Kidney (tissue), 14 donors: ENCODE data around the gene CEP95. TPM values are rescaled to one million over a fixed set of nuclear protein-coding genes. Genes with fewer than 3 reads are reported as not detected.

Source experiments
- DNase-seq, 5 donors: peaks; one replicate each; pipeline ENCODE4 v3.0.0-alpha.2; 2013 to 2020
- FAIRE-seq: peaks from 2 replicates; lab custom pipeline; 2012; peaks lifted over from hg19 to GRCh38; lab: Jason Lieb, UNC
- H3K27ac ChIP-seq, 2 donors: one replicate each; pipeline ENCODE4 v1.7.0; 2013; ENCODE audit warnings: low read depth in 2 of 2, low read length in 2 of 2, inconsistent platforms in 1 of 2
- H3K27me3 ChIP-seq: one replicate; pipeline ENCODE4 v1.7.1; 2013; ENCODE audit warnings: low read length, inconsistent platforms; ENCODE audit not compliant: control insufficient read depth, insufficient read depth
- H3K36me3 ChIP-seq, 3 donors: one replicate each; pipeline versions ENCODE4 v1.7.0 to v1.7.1; 2013; ENCODE audit warnings: low read length in 3 of 3, control low read depth in 1 of 3, inconsistent platforms in 1 of 3; ENCODE audit not compliant: insufficient read depth in 3 of 3, control insufficient read depth in 2 of 3
- H3K4me1 ChIP-seq, 3 donors: one replicate each; pipeline versions ENCODE4 v1.7.0 to v1.7.1; 2013; ENCODE audit warnings: low read length in 3 of 3, inconsistent platforms in 1 of 3, low read depth in 1 of 3; ENCODE audit not compliant: control insufficient read depth in 2 of 3, insufficient read depth in 2 of 3
- H3K4me3 ChIP-seq, 3 donors: one replicate each; pipeline versions ENCODE4 v1.7.0 to v1.8.1; 2013; ENCODE audit warnings: low read length in 3 of 3, control low read depth in 1 of 3, inconsistent platforms in 1 of 3
- H3K9ac ChIP-seq, 3 donors: one replicate each; pipeline versions ENCODE4 v1.7.0 to v1.7.1; 2013; ENCODE audit warnings: low read length in 3 of 3, control low read depth in 1 of 3, inconsistent platforms in 1 of 3
- H3K9me3 ChIP-seq, 3 donors: one replicate each; pipeline versions ENCODE4 v1.7.0 to v1.7.1; 2013; ENCODE audit warnings: low read length in 3 of 3, control low read depth in 1 of 3, inconsistent platforms in 1 of 3; ENCODE audit not compliant: control insufficient read depth in 2 of 3, insufficient read depth in 1 of 3
- CTCF ChIP-seq: IDR thresholded peaks from 3 replicates; pipeline ENCODE4 v1.5.1; 2012; ENCODE audit warnings: mild to moderate bottlenecking, moderate library complexity, borderline replicate concordance; ENCODE audit not compliant: insufficient read depth; ENCODE audit errors: extremely low read depth
- intact Hi-C: fragments of 100-400 bp; cut with DNase I; formaldehyde crosslinking; loops from one replicate; pipeline ENCODE4 v1.11.1; 2022
- polyA plus RNA-seq: library from polyadenylated mRNA; stranded (reverse); fragments of 350-450 nt; fragmentation: Illumina TruSeq; extraction: RNeasy Lipid Tissue Mini Kit (QIAGEN cat#74804); gene quantifications from one replicate; pipeline ENCODE4 v1.2.3, GENCODE V29; 2014; ENCODE audit warnings: low read depth, low replicate concordance; ENCODE audit not compliant: insufficient read depth
- total RNA-seq: library from RNA; stranded (reverse); fragmentation: NEBNext Ultra II Directional; extraction: Animal tissue kit (Norgen Biotek cat#: 25700); gene quantifications from one replicate; pipeline ENCODE4 v1.2.1, GENCODE V29; 2021
- donor health status: control.
- donor health status: control.
- donor health status: control.
- donor health status: control.
- donor health status: control.
- donor health status: DM: yes; HTN: yes; CAD: no.
- donor health status: Normal renal cell carcinoma (clear cell type).

The CEP95 gene
- total and polyA plus RNA-seq, 2 donors from 2014 or later = 25.3 to 49.3 TPM

GRCh38 chr17:64500862-64501765 is 5.7 kb upstream of the CEP95 start:
- no peaks in the 10 kb centered on the region for H3K27me3 ChIP-seq
- no peak for TF ChIP-seq CTCF
- no peak overlapping the region for H3K9ac ChIP-seq
- DNase-seq = no peak
- H3K4me1 ChIP-seq = peaks cover 0 to 24% (median 16%) of the 10 kb centered on the region in 3 donors
- intact Hi-C loops = no loop called here
- H3K4me3 ChIP-seq = no peak overlapping the region
- no peaks in the 10 kb centered on the region for H3K9me3 ChIP-seq
- H3K27ac ChIP-seq = no peak overlapping the region
- peaks cover 47 to 68% (median 51%) of the 10 kb centered on the region in 3 donors for H3K36me3 ChIP-seq
- no peak for FAIRE-seq

- Histone ChIP-seq H3K4me3 (no peak overlapping the region), H3K27ac (no peak overlapping the region), H3K9ac (no peak overlapping the region), H3K9me3 (no peaks in the 10 kb centered on the region), H3K4me1 (peaks cover 0 to 23% (median 16%) of the 10 kb centered on the region in 3 donors), H3K36me3 (peaks cover 47 to 68% (median 51%) of the 10 kb centered on the region in 3 donors), H3K27me3 (no peaks in the 10 kb centered on the region)
- no peak for DNase-seq
- TF ChIP-seq CTCF = no peak
- intact Hi-C loops = no loop called here
- FAIRE-seq = no peak
Observed at GRCh38 chr17:64502021-64502420, 4.8 kb upstream of the CEP95 start.

- no peak for TF ChIP-seq CTCF
- H3K9ac ChIP-seq = peak overlapping the region in 1 of 3 donors; percentile 23
- no peak for DNase-seq
- intact Hi-C loops = no loop called here
- H3K27me3 ChIP-seq = no peaks in the 10 kb centered on the region
- H3K27ac ChIP-seq = peak overlapping the region in 1 of 2 donors; percentile 10
- no peak for FAIRE-seq
- H3K36me3 ChIP-seq = peaks cover 45 to 68% (median 49%) of the 10 kb centered on the region in 3 donors
- H3K9me3 ChIP-seq = no peaks in the 10 kb centered on the region
- peak overlapping the region in 1 of 3 donors; percentile 99 for H3K4me3 ChIP-seq
- peaks cover 0 to 23% (median 10%) of the 10 kb centered on the region in 3 donors for H3K4me1 ChIP-seq
Observed at GRCh38 chr17:64502809-64503208, 4.0 kb upstream of the CEP95 start.
